Measurements from ENCODE around the gene MAP4K2. TPM values are rescaled to one million over a fixed set of nuclear protein-coding genes. Genes with fewer than 3 reads are reported as not detected.

The MAP4K2 gene
- total RNA-seq, 1 donor from 2014 or later: 25.8 TPM

- Mint-ChIP-seq H3K27me3 (ENCODE audit: low read depth) (no peaks in the 10 kb centered on the region), H3K9me3 (no peaks in the 10 kb centered on the region), H3K4me1 (peaks cover 17% of the 10 kb centered on the region), H3K4me3 (no peak overlapping the region), H3K36me3 (peaks cover 24% of the 10 kb centered on the region), H3K27ac (peak overlapping the region; percentile 33)
- TF ChIP-seq CTCF (IDR thresholded peaks at IDR 0.05; ENCODE audit: unreplicated experiment): no peak
- no peak for DNase-seq (ENCODE audit: low spot score in 2 of 2, unreplicated experiment in 2 of 2)
Measured at GRCh38 chr11:64763526-64764039, 39.4 kb downstream of the MAP4K2 start.

- H3K36me3 Mint-ChIP-seq: peaks cover 20% of the 10 kb centered on the region
- no peak overlapping the region for H3K4me3 Mint-ChIP-seq
- no peaks in the 10 kb centered on the region for H3K9me3 Mint-ChIP-seq
- peaks cover 17% of the 10 kb centered on the region for H3K4me1 Mint-ChIP-seq
- no peak for TF ChIP-seq CTCF (IDR thresholded peaks at IDR 0.05; ENCODE audit: unreplicated experiment)
- no peak for DNase-seq (ENCODE audit: low spot score in 2 of 2, unreplicated experiment in 2 of 2)
- peak overlapping the region; percentile 68 for H3K27ac Mint-ChIP-seq
- H3K27me3 Mint-ChIP-seq (ENCODE audit: low read depth): no peaks in the 10 kb centered on the region
Measured at GRCh38 chr11:64762674-64763525, 40.1 kb downstream of the MAP4K2 start.

GRCh38 chr11:64762277-64762673, 40.7 kb downstream of the MAP4K2 start:
- H3K9me3 Mint-ChIP-seq: no peaks in the 10 kb centered on the region
- peak overlapping the region; percentile 68 for H3K27ac Mint-ChIP-seq
- H3K36me3 Mint-ChIP-seq: peaks cover 16% of the 10 kb centered on the region
- no peak overlapping the region for H3K4me3 Mint-ChIP-seq
- TF ChIP-seq CTCF (IDR thresholded peaks at IDR 0.05; ENCODE audit: unreplicated experiment): no peak
- DNase-seq (ENCODE audit: low spot score in 2 of 2, unreplicated experiment in 2 of 2): no peak
- H3K4me1 Mint-ChIP-seq: peaks cover 17% of the 10 kb centered on the region
- no peaks in the 10 kb centered on the region for H3K27me3 Mint-ChIP-seq (ENCODE audit: low read depth)

GRCh38 chr11:64760759-64761420, 42.1 kb downstream of the MAP4K2 start:
- peaks cover 17% of the 10 kb centered on the region for H3K4me1 Mint-ChIP-seq

More at GRCh38 chr11:64760759-64761420, 42.1 kb downstream of the MAP4K2 start:
- TF ChIP-seq CTCF (IDR thresholded peaks at IDR 0.05; ENCODE audit: unreplicated experiment): no peak
- Mint-ChIP-seq H3K36me3 (peaks cover 13% of the 10 kb centered on the region), H3K27me3 (ENCODE audit: low read depth) (no peaks in the 10 kb centered on the region), H3K9me3 (no peaks in the 10 kb centered on the region), H3K4me3 (no peak overlapping the region), H3K27ac (peak overlapping the region; percentile 61)
- DNase-seq (ENCODE audit: low spot score in 2 of 2, unreplicated experiment in 2 of 2): no peak

All from mesothelial cell of epicardium (in vitro differentiated cells).